Coronary artery (tissue), 2 donors: Measurements from ENCODE around the gene OBSCN.
"Not testable (repeated sequence)": the region's sequence is repeated elsewhere in the genome, so short reads cannot be mapped to it uniquely, and the experiment has no call there.

ENCODE experiments used
- DNase-seq: peaks from one replicate; pipeline ENCODE4 v3.0.0-alpha.2; 2017; ENCODE audit warnings: low spot score
- H3K27ac ChIP-seq, 2 donors: fragments of 200-600 bp; sonication (generic); one replicate each; pipeline ENCODE4 v1.5.1; 2016 to 2019
- H3K4me3 ChIP-seq: fragments of 200-600 bp; sonication (generic); 2 replicates; pipeline ENCODE4 v1.5.1; 2016; ENCODE audit warnings: mild to moderate bottlenecking, moderate library complexity
- CTCF ChIP-seq: fragments of 200-600 bp; sonication (generic); IDR thresholded peaks from one replicate; pipeline ENCODE4 v1.5.1; 2019; ENCODE audit warnings: antibody characterized with exemption

Gene OBSCN

GRCh38 chr1:228264090-228264829, 56.4 kb downstream of the OBSCN start:
- peak; percentile 69 for DNase-seq
- H3K27ac ChIP-seq = no peak overlapping the region
- TF ChIP-seq CTCF = no peak
- no peak overlapping the region for H3K4me3 ChIP-seq

- TF ChIP-seq CTCF = no peak
- DNase-seq = no peak
- no peak overlapping the region for H3K4me3 ChIP-seq
- H3K27ac ChIP-seq = no peak overlapping the region
Measured at GRCh38 chr1:228265167-228265566, 57.3 kb downstream of the OBSCN start.

- TF ChIP-seq CTCF = no peak
- peak; percentile 65 for DNase-seq
- H3K27ac ChIP-seq = no peak overlapping the region
- H3K4me3 ChIP-seq = no peak overlapping the region
Measured at GRCh38 chr1:228267962-228268880, 60.4 kb downstream of the OBSCN start.

GRCh38 chr1:228268881-228269265, 61.0 kb downstream of the OBSCN start:
- peak; percentile 53 for DNase-seq
- no peak overlapping the region for H3K4me3 ChIP-seq
- H3K27ac ChIP-seq = no peak overlapping the region
- TF ChIP-seq CTCF = no peak

GRCh38 chr1:228269431-228269830, 61.6 kb downstream of the OBSCN start:
- not testable (repeated sequence) for H3K27ac ChIP-seq, DNase-seq

GRCh38 chr1:228270032-228270431, 62.2 kb downstream of the OBSCN start:
- no peak overlapping the region for H3K4me3 ChIP-seq
- TF ChIP-seq CTCF = no peak
- no peak overlapping the region for H3K27ac ChIP-seq
- DNase-seq = no peak

More at GRCh38 chr1:228269431-228269830, 61.6 kb downstream of the OBSCN start:
- not testable (repeated sequence) for H3K4me3 ChIP-seq

GRCh38 chr1:228271701-228272251, 63.9 kb downstream of the OBSCN start:
- no peak overlapping the region for H3K27ac ChIP-seq
- peak; percentile 43 for DNase-seq
- no peak for TF ChIP-seq CTCF
- no peak overlapping the region for H3K4me3 ChIP-seq
